ENCODE data around the gene NOS2.
"Not testable (repeated sequence)": the region's sequence is repeated elsewhere in the genome, so short reads cannot be mapped to it uniquely, and the experiment has no call there.

NOS2 gene

GRCh38 chr17:27788919-27789318 lies 11.4 kb downstream of the NOS2 start:
- no peak for DNase-seq (ENCODE audit: low spot score)

GRCh38 chr17:27783440-27784350 lies 16.6 kb downstream of the NOS2 start:
- DNase-seq (ENCODE audit: low spot score) = no peak

- DNase-seq (ENCODE audit: low spot score) = no peak
These were observed 17.5 kb downstream of the NOS2 start for GRCh38 chr17:27782791-27783206.

- no peak for DNase-seq (ENCODE audit: low spot score)
These were observed 19.4 kb downstream of the NOS2 start for GRCh38 chr17:27780828-27781404.

- no peak for DNase-seq (ENCODE audit: low spot score)
These were observed 20.1 kb downstream of the NOS2 start for GRCh38 chr17:27780092-27780827.

GRCh38 chr17:27778183-27778582 lies 22.1 kb downstream of the NOS2 start:
- no peak for DNase-seq (ENCODE audit: low spot score)

GRCh38 chr17:27776882-27777624 lies 23.3 kb downstream of the NOS2 start:
- DNase-seq (ENCODE audit: low spot score) = no peak

- no peak for DNase-seq (ENCODE audit: low spot score)
These were observed 28.7 kb downstream of the NOS2 start for GRCh38 chr17:27771586-27771985.

GRCh38 chr17:27770877-27771276 lies 29.5 kb downstream of the NOS2 start:
- DNase-seq (ENCODE audit: low spot score) = no peak

- DNase-seq (ENCODE audit: low spot score) = no peak
These were observed 31.4 kb downstream of the NOS2 start for GRCh38 chr17:27768858-27769410.

GRCh38 chr17:27766438-27766837 lies 33.9 kb downstream of the NOS2 start:
- DNase-seq (ENCODE audit: low spot score) = no peak

- no peak for DNase-seq (ENCODE audit: low spot score)
These were observed 35.0 kb downstream of the NOS2 start for GRCh38 chr17:27765353-27765752.

GRCh38 chr17:27764589-27764988 lies 35.7 kb downstream of the NOS2 start:
- DNase-seq (ENCODE audit: low spot score) = no peak

- peak; percentile 32 for DNase-seq (ENCODE audit: low spot score)
These were observed 37.6 kb downstream of the NOS2 start for GRCh38 chr17:27762527-27763305.

- DNase-seq (ENCODE audit: low spot score) = not testable (repeated sequence)
These were observed 39.4 kb downstream of the NOS2 start for GRCh38 chr17:27760931-27761330.

- peak; percentile 74 for DNase-seq (ENCODE audit: low spot score)
These were observed 40.1 kb downstream of the NOS2 start for GRCh38 chr17:27760069-27760885.

GRCh38 chr17:27759528-27759927 lies 40.8 kb downstream of the NOS2 start:
- DNase-seq (ENCODE audit: low spot score) = no peak

- DNase-seq (ENCODE audit: low spot score) = peak; percentile 73
These were observed 43.6 kb downstream of the NOS2 start for GRCh38 chr17:27756467-27757371.

Data from NAMALWA (cell line).